Activated CD4-positive, alpha-beta T cell treated with anti-CD3 and anti-CD28 coated beads, Interleukin-2, amount 10 ng/mL, durations not matched to agents 24 days and 14 days (primary cell): ENCODE measurements around the gene PLA2G4C. TPM values are rescaled to one million over a fixed set of nuclear protein-coding genes. Genes with fewer than 3 reads are reported as not detected.
"Not testable (repeated sequence)": the region's sequence is repeated elsewhere in the genome, so short reads cannot be mapped to it uniquely, and the experiment has no call there.

Experiments used
- DNase-seq: peaks from one replicate; pipeline ENCODE4 v3.0.0; 2022
- H3K27ac Mint-ChIP-seq: one replicate; pipeline ENCODE4 v1.8.0; 2022; ENCODE audit warnings: mild to moderate bottlenecking, mixed read lengths
- H3K27me3 Mint-ChIP-seq: one replicate; pipeline ENCODE4 v1.8.0; 2022; ENCODE audit warnings: mixed read lengths
- H3K36me3 Mint-ChIP-seq: one replicate; pipeline ENCODE4 v1.8.0; 2022; ENCODE audit warnings: low read depth, mild to moderate bottlenecking, mixed read lengths
- H3K4me1 Mint-ChIP-seq: one replicate; pipeline ENCODE4 v1.8.0; 2021; ENCODE audit warnings: mixed read lengths
- H3K4me3 Mint-ChIP-seq: one replicate; pipeline ENCODE4 v1.8.0; 2022; ENCODE audit warnings: mild to moderate bottlenecking, moderate library complexity, mixed read lengths
- H3K9me3 Mint-ChIP-seq: one replicate; pipeline ENCODE4 v1.8.0; 2021; ENCODE audit warnings: mixed read lengths
- intact Hi-C: fragments of 100-400 bp; cut with micrococcal nuclease; formaldehyde crosslinking; loops from one replicate; pipeline ENCODE4 v1.15.1; 2023
- total RNA-seq: library from RNA; stranded (reverse); gene quantifications from 2 replicates; pipeline ENCODE4 v1.2.3, GENCODE V29; 2022

The PLA2G4C gene
- total RNA-seq, 1 donor from 2014 or later = 11.4 TPM

GRCh38 chr19:48094129-48094854 is 16.3 kb downstream of the PLA2G4C start:
- DNase-seq = no peak
- no peaks in the 10 kb centered on the region for H3K9me3 Mint-ChIP-seq
- intact Hi-C loops = no loop called here
- H3K4me1 Mint-ChIP-seq = no peaks in the 10 kb centered on the region
- H3K36me3 Mint-ChIP-seq = peaks cover 31% of the 10 kb centered on the region
- no peak overlapping the region for H3K4me3 Mint-ChIP-seq
- H3K27ac Mint-ChIP-seq = no peak overlapping the region
- no peaks in the 10 kb centered on the region for H3K27me3 Mint-ChIP-seq

GRCh38 chr19:48091111-48091718 is 19.4 kb downstream of the PLA2G4C start:
- H3K4me3 Mint-ChIP-seq, DNase-seq, H3K9me3 Mint-ChIP-seq, H3K27ac Mint-ChIP-seq, intact Hi-C loops, H3K27me3 Mint-ChIP-seq, H3K4me1 Mint-ChIP-seq: not testable (repeated sequence)
- H3K36me3 Mint-ChIP-seq = peaks cover 25% of the 10 kb centered on the region

GRCh38 chr19:48090281-48090802 is 20.3 kb downstream of the PLA2G4C start:
- intact Hi-C loops = no loop called here
- H3K36me3 Mint-ChIP-seq = peaks cover 20% of the 10 kb centered on the region
- H3K4me1 Mint-ChIP-seq = no peaks in the 10 kb centered on the region
- H3K4me3 Mint-ChIP-seq = no peak overlapping the region
- DNase-seq = no peak
- no peak overlapping the region for H3K27ac Mint-ChIP-seq
- no peaks in the 10 kb centered on the region for H3K9me3 Mint-ChIP-seq
- no peaks in the 10 kb centered on the region for H3K27me3 Mint-ChIP-seq

GRCh38 chr19:48088991-48089390 is 21.6 kb downstream of the PLA2G4C start:
- intact Hi-C loops, H3K27me3 Mint-ChIP-seq: not testable (repeated sequence)

GRCh38 chr19:48085904-48086864 is 24.4 kb downstream of the PLA2G4C start:
- Mint-ChIP-seq H3K9me3 (no peaks in the 10 kb centered on the region), H3K27ac (no peak overlapping the region), H3K36me3 (no peaks in the 10 kb centered on the region), H3K4me3 (no peak overlapping the region), H3K27me3 (no peaks in the 10 kb centered on the region), H3K4me1 (no peaks in the 10 kb centered on the region)
- no peak for DNase-seq
- intact Hi-C loops = no loop called here

More at GRCh38 chr19:48088991-48089390, 21.6 kb downstream of the PLA2G4C start:
- H3K27ac Mint-ChIP-seq, H3K36me3 Mint-ChIP-seq, H3K9me3 Mint-ChIP-seq, H3K4me1 Mint-ChIP-seq, H3K4me3 Mint-ChIP-seq, DNase-seq: not testable (repeated sequence)

GRCh38 chr19:48085076-48085475 is 25.5 kb downstream of the PLA2G4C start:
- no peak for DNase-seq
- H3K27me3 Mint-ChIP-seq = no peaks in the 10 kb centered on the region
- no peaks in the 10 kb centered on the region for H3K36me3 Mint-ChIP-seq
- H3K4me3 Mint-ChIP-seq = no peak overlapping the region
- H3K4me1 Mint-ChIP-seq = no peaks in the 10 kb centered on the region
- intact Hi-C loops = no loop called here
- H3K27ac Mint-ChIP-seq = no peak overlapping the region
- no peaks in the 10 kb centered on the region for H3K9me3 Mint-ChIP-seq

- intact Hi-C loops = no loop called here
- Mint-ChIP-seq H3K4me1 (no peaks in the 10 kb centered on the region), H3K9me3 (no peaks in the 10 kb centered on the region), H3K27ac (no peak overlapping the region), H3K36me3 (peaks cover 2% of the 10 kb centered on the region), H3K4me3 (no peak overlapping the region), H3K27me3 (no peaks in the 10 kb centered on the region)
- no peak for DNase-seq
These were observed 29.5 kb downstream of the PLA2G4C start for GRCh38 chr19:48081106-48081505.

- H3K4me3 Mint-ChIP-seq, intact Hi-C loops, H3K9me3 Mint-ChIP-seq, DNase-seq, H3K4me1 Mint-ChIP-seq, H3K27me3 Mint-ChIP-seq, H3K36me3 Mint-ChIP-seq, H3K27ac Mint-ChIP-seq: not testable (repeated sequence)
These were observed 40.3 kb downstream of the PLA2G4C start for GRCh38 chr19:48070177-48070769.

GRCh38 chr19:48069435-48069834 is 41.2 kb downstream of the PLA2G4C start:
- Mint-ChIP-seq H3K36me3 (peaks cover 5% of the 10 kb centered on the region), H3K27me3 (no peaks in the 10 kb centered on the region), H3K4me3 (no peak overlapping the region), H3K27ac (no peak overlapping the region), H3K4me1 (no peaks in the 10 kb centered on the region), H3K9me3 (no peaks in the 10 kb centered on the region)
- intact Hi-C loops = no loop called here
- DNase-seq = no peak

GRCh38 chr19:48064509-48064908 is 46.1 kb downstream of the PLA2G4C start:
- no peaks in the 10 kb centered on the region for H3K4me1 Mint-ChIP-seq
- DNase-seq = no peak
- H3K36me3 Mint-ChIP-seq = no peaks in the 10 kb centered on the region
- no peak overlapping the region for H3K27ac Mint-ChIP-seq
- no peaks in the 10 kb centered on the region for H3K9me3 Mint-ChIP-seq
- no peak overlapping the region for H3K4me3 Mint-ChIP-seq
- intact Hi-C loops = no loop called here
- no peaks in the 10 kb centered on the region for H3K27me3 Mint-ChIP-seq

- Mint-ChIP-seq H3K9me3 (no peaks in the 10 kb centered on the region), H3K27ac (no peak overlapping the region), H3K27me3 (no peaks in the 10 kb centered on the region), H3K4me3 (no peak overlapping the region), H3K36me3 (no peaks in the 10 kb centered on the region), H3K4me1 (no peaks in the 10 kb centered on the region)
- intact Hi-C loops = no loop called here
- DNase-seq = no peak
These were observed 48.9 kb downstream of the PLA2G4C start for GRCh38 chr19:48061401-48062344.

GRCh38 chr19:48060381-48060780 is 50.2 kb downstream of the PLA2G4C start:
- no peaks in the 10 kb centered on the region for H3K9me3 Mint-ChIP-seq
- intact Hi-C loops = no loop called here
- DNase-seq = no peak
- no peak overlapping the region for H3K4me3 Mint-ChIP-seq
- H3K27me3 Mint-ChIP-seq = no peaks in the 10 kb centered on the region
- H3K36me3 Mint-ChIP-seq = no peaks in the 10 kb centered on the region
- H3K4me1 Mint-ChIP-seq = no peaks in the 10 kb centered on the region
- H3K27ac Mint-ChIP-seq = no peak overlapping the region

GRCh38 chr19:48059331-48059730 is 51.3 kb downstream of the PLA2G4C start:
- Mint-ChIP-seq H3K27me3 (no peaks in the 10 kb centered on the region), H3K27ac (no peak overlapping the region), H3K4me3 (no peak overlapping the region), H3K9me3 (no peaks in the 10 kb centered on the region), H3K36me3 (no peaks in the 10 kb centered on the region), H3K4me1 (no peaks in the 10 kb centered on the region)
- no peak for DNase-seq
- intact Hi-C loops = no loop called here
